HG03571 (cell line): ENCODE data around the gene TMEM126B.

ENCODE experiments used
- ATAC-seq: cut with Tn5 transposase; IDR thresholded peaks from one replicate; pipeline ENCODE4 v1.9.1; 2021; ENCODE audit not compliant: unreplicated experiment

Gene TMEM126B

DNA sequence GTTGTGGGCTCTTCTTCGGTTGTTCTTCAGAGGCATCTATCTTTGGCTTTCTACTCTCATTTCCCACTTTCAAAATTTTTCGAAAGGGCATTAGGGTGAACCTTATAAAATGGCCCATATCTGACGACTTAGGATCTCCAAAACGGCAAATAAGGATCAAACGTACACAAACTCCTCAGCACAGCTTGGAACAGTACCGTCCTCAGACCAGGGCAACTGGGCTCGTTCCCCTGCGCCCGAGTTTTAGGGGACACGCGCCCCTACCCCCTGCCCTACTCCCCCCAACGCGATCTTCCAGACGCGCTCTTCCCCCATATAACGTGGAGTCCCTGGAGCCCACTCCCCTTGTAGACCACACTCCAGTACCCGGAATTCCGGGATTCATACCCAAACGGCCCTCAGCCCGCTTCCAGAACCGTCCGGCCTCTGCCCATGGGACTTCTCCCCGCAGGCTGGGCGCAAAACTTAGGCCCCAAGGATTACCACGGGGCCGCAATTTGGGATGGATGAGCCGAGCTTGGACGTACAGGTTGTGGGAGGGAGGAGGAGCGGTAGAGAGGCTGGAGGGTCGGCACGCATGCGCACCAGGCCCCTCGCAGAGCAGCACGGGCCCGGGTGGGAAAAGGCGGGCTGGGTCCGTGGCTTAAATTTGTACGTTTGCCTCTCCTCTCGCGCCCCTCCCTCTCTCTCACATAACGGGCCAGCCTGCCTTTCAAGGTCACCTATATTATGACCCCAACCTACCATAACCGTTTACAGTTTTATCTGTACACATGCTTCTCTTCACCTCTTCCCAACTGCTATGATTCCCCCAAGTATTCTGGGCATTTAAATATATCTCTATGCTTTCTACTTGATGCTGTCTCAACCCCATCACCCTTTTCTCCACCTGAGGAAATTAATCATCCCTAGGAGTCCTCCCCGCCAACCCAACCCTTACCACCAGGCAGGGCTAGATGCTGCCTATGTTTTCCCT, 54.2 kb downstream of the TMEM126B start:
- ATAC-seq: peak; percentile 81

DNA sequence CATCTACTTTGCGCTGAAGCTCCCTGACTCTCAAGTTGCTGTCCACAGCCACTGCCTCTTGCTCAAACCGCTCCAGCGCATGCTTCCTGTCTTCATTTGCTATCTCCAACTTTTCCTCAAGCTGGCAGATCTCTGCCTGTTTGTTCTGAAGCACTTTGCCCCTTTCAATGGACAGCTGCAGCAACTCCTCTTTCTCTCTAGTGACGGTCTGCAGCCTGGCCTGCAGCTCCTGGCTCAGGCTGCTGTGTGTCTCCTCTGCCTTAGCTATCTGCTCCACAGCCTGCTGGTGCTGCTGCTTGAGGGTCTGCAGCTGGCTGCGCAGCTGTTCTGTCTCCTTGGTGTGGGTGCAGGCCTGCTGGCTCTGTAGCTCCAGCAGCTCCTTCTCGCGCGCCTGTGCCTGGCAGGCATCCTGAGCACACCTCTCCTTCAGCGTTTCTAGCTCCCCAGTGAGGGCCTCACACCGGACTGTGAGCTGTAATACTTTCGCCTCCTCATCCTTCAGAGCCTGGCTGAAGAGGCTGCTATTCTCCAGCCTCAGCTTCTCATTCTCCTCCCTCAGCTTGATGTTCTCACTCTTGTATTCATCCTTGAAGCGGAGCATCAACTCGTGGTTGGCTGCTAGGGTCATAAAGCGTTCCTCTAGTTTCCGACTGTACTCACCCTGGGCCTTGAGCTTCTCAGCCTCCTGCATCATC, 56.9 kb downstream of the TMEM126B start:
- ATAC-seq: no peak

DNA sequence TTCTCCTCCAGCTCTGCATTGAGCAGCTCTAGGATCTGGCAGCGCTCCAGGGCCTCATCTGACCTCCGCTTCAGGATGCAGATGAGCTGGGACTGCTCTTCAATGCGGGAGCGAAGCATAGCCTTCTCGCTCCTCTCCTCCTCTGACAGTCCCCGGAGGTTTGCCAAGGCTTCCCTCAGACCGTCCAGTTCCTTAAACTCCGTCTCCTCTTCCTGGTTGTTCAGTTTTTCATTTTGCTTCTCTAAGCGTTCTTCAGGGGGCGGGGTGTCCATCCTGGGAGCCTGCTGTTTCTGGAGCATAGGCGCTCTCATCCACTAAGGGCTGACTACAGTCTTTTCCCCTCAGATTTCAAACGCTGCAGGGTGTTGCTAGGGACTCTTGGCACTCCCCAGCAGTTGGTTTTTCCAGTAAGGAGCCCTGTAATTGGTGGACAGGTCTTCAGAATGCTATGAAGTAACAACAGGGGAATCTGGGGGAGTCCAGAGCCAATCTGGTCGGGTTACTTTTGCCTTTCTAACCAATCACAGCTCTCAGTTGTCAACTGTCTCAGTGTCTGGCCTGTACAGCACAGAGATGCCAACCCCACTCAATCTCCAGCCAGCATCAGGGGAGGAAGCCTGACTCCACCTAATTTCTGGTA, 57.5 kb downstream of the TMEM126B start, which contains the start of gene CCDC89:
Gene CCDC89 (minus strand): TSS at position 376 of the 640 bp plus-strand sequence. CDS start 65 bp downstream, at position 311.
- no peak for ATAC-seq
